HG02759 (cell line): ENCODE data around the gene CALD1.

Experiments used
- ATAC-seq: cut with Tn5 transposase; IDR thresholded peaks from one replicate; pipeline ENCODE4 v1.9.1; 2021; ENCODE audit warnings: mild to moderate bottlenecking, moderate library complexity; ENCODE audit not compliant: unreplicated experiment

The CALD1 gene

DNA sequence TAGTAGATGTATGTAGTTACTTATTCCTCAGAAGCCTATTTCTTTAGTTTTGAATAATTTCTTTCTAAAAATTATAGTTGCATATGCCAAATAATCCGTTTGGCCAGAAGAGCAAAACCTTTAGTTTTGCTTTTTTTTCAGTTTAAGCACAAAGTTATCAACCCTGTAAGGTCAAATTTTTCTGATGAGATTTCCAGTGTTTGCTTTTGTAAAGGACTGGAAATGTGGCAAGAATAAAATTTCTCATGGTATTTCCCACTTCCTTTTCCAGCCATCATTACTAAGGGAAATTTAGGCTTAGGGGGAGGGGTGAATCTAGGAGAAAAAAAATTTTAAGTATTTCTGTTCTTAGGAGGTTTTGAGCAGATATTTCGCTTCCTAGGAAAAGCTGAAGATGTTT lies 7.6 kb downstream of the CALD1 start:
- ATAC-seq = no peak

GRCh38 chr7:134787720-134788119 lies 8.3 kb downstream of the CALD1 start:
- no peak for ATAC-seq

DNA sequence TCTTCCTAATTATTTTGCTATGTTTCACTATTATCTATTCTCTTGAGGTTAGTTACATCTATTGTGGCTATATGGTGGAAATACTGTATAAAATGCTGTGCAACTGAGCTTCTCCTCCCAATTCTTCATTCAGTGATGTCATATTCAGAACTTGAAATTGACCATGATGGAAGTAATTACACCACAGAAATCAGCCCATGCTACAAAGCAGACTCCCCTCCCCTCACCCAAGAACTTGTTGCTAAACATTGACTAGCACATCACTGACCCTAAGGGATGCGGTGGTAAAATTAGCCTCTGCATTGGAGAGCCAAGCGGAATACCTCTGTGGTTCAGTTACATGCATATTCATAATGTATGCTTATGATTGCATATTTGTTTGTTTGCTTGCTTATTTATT lies 8.8 kb downstream of the CALD1 start:
- no peak for ATAC-seq

DNA sequence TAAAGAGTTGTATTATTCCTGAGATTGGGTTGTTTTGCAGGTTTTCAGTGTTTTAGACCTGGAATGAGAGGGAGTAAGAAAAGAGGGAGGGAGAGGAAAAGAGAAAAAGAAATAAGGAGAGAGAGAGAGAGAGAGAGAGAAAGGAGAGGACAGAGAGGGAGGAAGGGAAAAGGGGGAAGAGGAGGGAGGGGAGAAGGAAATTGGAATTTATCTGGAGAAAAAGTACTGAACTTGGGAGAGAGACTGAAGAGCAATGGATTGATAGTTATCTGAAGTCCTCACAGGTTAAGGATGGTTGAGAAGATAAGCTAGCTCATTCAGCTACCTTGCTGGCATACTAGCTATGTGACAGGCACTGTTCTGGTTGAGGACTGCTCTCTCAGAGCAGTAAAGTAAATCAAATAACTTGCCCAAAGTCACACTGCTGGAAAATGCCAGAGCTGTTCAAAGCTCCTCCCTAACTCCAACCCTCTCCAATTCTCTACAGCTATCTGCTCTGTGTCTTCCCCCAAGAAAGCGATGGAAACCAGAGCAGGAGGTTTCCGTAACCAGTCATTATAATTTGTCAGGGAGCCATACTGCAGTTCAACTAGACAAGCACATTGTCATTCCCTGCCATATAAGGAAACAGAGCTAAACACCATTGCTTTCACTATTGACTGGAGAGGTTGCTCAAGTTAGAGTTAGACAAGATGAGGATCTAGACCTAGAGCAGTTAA lies 10.7 kb downstream of the CALD1 start:
- no peak for ATAC-seq

- no peak for ATAC-seq
Measured at GRCh38 chr7:134792968-134793367, 13.5 kb downstream of the CALD1 start.

DNA sequence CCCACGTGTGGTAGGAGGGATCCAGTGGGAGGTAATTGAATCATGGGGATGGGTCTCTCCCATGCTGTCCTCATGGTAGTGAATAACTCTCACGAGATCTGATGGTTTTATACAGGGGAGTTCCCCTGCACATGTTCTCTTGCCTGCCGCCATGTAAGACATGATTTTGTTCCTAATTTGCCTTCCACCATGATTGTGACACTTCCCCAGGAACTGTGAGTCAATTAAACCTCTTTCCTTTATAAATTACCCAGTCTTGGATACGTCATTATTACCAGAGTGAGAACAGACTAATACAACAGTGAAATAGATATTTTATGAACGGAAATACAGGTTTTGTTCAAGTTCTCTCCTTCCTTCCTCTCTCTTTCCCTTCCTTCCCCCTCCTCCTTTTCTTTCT lies 15.8 kb downstream of the CALD1 start:
- ATAC-seq = no peak

- no peak for ATAC-seq
Measured at GRCh38 chr7:134798155-134798554, 18.7 kb downstream of the CALD1 start.

GRCh38 chr7:134799377-134799776 lies 19.9 kb downstream of the CALD1 start:
- ATAC-seq = no peak

- no peak for ATAC-seq
Measured at GRCh38 chr7:134802762-134803161, 23.3 kb downstream of the CALD1 start.

DNA sequence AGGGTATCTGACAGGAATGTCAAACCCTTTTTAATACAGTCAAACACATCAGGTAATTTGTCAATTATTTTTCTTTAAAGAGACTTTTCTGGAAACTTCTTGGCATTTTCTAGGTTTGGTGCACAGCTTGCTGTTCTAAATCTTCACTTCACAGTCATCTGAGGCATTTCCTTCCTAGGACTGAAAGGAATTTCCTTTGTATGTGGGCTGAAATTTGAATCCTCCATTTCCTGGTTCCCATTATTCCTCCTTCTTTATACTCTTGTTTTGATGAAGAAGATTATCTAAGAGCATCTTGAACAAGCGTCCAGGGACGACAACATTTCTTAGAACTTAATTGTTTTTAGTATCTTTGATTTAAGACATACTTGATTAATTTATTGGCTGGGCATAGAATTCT lies 24.9 kb downstream of the CALD1 start:
- ATAC-seq = no peak

GRCh38 chr7:134804854-134805253 lies 25.4 kb downstream of the CALD1 start:
- no peak for ATAC-seq

DNA sequence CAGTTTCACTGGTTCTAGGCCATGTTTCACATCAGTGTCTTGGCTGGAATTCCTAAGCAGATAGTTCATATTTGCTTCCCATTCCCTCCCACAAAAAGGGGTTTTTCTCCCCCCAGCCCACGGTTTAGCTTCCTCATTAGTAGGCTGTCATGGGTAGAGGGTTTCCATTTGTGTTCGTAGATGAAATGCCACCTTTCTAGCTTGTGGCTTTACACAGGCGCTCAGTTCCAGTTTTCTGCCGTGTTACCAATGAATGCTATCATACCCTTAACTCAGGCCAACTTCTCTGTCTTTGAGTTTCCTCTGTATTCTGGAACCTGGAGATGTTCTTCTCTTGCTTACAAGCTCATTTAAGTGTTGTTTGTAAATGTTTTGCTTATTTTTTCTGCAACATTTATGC lies 26.8 kb downstream of the CALD1 start:
- no peak for ATAC-seq

DNA sequence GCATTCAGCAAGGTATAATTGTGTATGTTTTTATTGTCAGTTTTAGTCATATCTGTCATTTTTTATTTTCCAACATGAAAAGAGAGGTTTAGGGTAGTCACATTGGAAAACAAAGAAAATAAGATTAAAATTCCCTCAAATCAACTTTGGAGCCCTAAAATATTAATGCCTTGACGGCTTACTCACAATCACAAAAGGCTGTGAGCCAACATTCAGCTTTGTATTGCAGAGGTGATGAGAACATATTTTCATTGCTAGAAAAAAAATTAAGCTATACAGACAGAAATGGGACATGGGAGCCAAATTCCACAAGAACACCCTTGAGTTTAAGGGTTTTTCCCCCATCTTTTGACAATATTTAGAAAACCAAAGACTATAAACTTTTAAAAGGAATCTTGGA lies 30.2 kb downstream of the CALD1 start:
- ATAC-seq = no peak

GRCh38 chr7:134811765-134812164 lies 32.3 kb downstream of the CALD1 start:
- ATAC-seq = no peak

DNA sequence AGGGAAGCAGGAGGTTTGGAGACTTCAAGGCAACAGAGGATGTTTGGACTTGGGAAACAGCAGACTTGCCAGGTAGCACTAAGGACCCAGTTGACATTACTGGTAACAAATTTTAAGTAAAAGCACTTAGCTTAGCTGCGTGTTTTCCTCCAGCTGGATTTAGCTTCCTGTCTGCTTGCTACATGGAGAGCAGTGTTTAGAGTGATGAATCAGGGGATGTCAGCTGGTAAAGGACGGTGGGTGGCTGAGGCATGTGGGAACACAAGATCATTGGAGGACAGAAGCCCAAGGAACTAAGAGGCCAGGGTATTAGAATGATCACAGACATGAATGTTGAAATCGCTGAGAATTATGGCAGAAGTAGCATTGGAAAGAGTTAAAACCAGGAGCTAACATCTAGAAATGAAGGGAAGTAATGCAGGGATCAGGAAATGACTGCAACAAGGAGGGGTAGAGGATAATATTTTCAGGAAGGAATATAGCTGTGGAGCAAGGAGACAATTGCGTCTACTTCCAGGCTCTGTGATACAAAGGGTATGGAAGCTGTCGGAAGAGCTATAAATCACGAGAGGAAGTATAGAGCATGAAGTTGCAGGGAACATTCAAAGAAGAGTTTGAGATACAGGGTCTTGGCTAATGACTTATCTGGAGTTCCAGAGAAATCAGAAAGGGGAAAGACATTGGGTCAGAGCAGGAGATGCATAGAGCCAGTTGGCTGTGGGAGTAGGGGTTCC lies 34.4 kb downstream of the CALD1 start:
- no peak for ATAC-seq

DNA sequence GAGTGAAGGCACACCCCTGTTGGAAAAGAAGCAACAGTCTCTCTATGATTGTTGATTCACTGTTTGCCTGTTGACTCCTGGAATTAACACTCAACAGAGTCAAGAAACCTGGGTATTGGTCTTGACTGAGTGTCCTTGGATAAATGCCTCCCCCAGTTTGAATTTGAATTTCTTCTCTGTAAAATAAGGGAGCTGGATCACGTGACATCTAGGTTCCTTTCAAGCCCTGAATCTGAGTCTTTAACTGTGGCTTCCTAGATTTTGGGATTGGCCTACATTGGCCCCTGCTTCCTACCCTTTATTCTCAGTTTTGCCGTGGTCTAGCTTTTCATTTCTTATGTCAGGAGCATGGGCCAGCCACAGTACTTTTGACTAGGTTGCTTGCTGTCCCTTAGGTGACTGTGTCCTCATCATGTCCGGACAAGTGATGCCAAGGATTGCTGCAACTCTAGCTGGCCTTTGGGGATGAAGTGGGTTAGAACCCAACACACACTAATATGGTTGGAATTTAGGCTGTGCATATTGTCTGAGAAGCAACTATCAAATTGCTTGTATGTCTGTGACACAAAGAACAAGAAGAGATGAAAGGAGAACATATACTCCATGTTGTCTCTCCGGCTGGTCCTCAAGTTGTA lies 35.4 kb downstream of the CALD1 start:
- no peak for ATAC-seq

GRCh38 chr7:134818613-134819345 lies 39.3 kb downstream of the CALD1 start:
- no peak for ATAC-seq

- no peak for ATAC-seq
Measured at GRCh38 chr7:134819401-134819800, 40.0 kb downstream of the CALD1 start.

GRCh38 chr7:134820295-134820694 lies 40.9 kb downstream of the CALD1 start:
- ATAC-seq = no peak

GRCh38 chr7:134820778-134821177 lies 41.3 kb downstream of the CALD1 start:
- ATAC-seq = no peak

DNA sequence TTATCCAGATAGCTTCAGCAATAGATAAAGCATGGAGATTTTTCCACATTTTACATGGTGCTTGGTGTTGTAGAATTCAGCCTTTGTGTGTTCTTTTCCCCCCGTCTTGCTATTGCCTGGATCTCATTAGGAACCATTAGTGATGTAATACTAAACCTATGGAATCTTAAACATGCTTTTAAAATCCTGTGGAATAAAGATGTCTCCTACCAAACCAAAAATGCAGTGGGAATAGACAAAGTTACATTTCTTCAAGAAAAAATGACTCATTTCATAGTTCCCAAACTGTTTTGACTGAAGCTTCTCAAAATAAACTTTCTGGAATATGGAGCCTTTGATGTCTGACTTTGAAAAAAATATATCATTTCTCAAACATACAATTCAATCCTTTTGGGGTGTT lies 44.0 kb downstream of the CALD1 start:
- no peak for ATAC-seq
